AG09309 (cell line): Measurements from ENCODE around the gene IPO5.
"Not testable (repeated sequence)": the region's sequence is repeated elsewhere in the genome, so short reads cannot be mapped to it uniquely, and the experiment has no call there.

Experiments used
- DNase-seq: peaks from one replicate; pipeline ENCODE4 v3.0.0-alpha.2; 2010; ENCODE audit warnings: low read depth
- H3K4me3 ChIP-seq: 2 replicates; pipeline ENCODE4 v1.5.1; 2011; ENCODE audit warnings: mild to moderate bottlenecking, low read depth, low read length, moderate library complexity; ENCODE audit not compliant: control insufficient read depth
- CTCF ChIP-seq: IDR thresholded peaks from 2 replicates; pipeline ENCODE4 v1.5.1; 2011; ENCODE audit warnings: mild to moderate bottlenecking, low read depth, low read length, inconsistent platforms; ENCODE audit not compliant: insufficient read depth, control insufficient read depth; ENCODE audit errors: missing control alignments

Gene IPO5

DNA sequence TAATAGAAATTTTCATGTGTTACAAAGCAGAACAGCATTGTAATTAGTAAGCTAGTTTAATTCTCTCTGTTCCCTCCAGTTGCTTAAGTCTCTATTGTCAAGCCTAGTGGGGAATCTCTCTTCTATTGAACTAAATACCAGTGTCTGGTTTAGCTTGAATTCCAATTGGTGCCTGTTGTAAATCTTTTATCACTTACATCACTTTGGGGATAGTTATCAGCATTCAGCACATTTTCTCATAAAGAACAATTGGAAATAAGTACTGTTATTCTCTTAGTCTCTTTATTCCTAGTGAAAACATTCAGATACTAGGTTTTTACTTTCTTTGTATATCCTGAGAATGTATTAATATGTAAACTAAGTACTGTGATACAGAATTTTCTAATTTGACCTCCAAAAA, 25.2 kb downstream of the IPO5 start:
- peak overlapping the region; percentile 96; the same call in 1 of the 2 replicates for H3K4me3 ChIP-seq
- no peak for TF ChIP-seq CTCF

GRCh38 chr13:97979051-97979450, 25.6 kb downstream of the IPO5 start:
- no peak for DNase-seq
- TF ChIP-seq CTCF = no peak
- H3K4me3 ChIP-seq = no peak overlapping the region

More for the DNA sequence above, 25.2 kb downstream of the IPO5 start:
- no peak for DNase-seq

DNA sequence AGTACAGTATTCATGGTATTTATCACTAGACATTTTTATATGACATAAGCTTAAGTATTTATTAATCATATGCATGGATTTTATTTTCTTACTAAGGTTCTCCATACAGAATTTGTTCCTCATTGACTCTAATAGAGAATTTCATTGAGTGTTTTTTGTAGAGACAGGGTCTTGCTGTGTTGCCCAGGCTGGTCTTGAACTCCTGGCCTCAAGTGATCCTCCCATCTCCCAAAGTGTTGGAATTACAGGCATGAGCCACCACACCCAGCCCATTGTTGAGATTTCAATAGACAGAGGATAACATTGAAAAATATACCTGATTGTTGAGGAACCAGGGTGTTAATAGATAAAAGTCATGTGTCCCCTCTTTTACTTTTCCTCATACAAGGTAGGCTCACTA, 26.1 kb downstream of the IPO5 start:
- DNase-seq = no peak
- TF ChIP-seq CTCF = no peak
- H3K4me3 ChIP-seq = no peak overlapping the region

DNA sequence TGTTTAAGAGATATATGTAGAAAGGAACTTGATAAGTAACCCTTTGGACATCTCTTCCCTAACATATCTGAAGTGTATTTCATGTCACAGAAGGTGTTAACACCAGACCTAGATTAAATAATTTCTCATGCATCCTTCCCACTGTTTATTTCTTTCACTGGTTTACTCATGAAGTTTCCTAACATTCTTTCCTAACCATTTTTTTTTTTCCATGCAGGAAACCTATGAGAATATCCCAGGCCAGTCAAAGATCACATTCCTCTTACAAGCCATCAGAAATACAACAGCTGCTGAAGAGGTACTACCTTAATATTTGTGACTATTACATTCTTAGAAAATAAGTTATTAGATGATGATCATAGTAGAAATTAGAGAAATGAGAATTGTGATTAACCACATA, 28.8 kb downstream of the IPO5 start:
- DNase-seq = no peak
- no peak for TF ChIP-seq CTCF
- H3K4me3 ChIP-seq = no peak overlapping the region

- no peak for DNase-seq
- TF ChIP-seq CTCF = no peak
- no peak overlapping the region for H3K4me3 ChIP-seq
Observed at GRCh38 chr13:97986835-97987234, 33.4 kb downstream of the IPO5 start.

DNA sequence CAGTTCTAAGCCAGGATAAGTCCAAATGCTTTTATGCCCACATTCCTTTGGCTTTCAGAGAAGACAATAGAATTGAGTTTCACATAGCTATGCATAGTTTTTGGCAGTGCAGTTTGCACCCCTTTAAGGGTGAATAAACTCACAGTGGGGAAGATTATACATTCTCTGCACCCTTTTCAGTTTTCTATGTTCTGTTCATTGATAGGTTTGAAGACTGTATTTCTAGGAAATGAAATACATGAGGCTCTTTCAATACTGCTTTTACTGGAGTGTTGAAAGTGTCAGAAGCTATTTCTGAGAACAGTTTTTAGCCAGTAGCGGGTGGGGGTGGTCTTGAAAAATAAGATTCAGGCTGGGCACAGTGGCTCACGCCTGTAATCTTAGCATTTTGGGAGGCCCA, 46.2 kb downstream of the IPO5 start:
- no peak for TF ChIP-seq CTCF
- no peak for DNase-seq
- H3K4me3 ChIP-seq = no peak overlapping the region

DNA sequence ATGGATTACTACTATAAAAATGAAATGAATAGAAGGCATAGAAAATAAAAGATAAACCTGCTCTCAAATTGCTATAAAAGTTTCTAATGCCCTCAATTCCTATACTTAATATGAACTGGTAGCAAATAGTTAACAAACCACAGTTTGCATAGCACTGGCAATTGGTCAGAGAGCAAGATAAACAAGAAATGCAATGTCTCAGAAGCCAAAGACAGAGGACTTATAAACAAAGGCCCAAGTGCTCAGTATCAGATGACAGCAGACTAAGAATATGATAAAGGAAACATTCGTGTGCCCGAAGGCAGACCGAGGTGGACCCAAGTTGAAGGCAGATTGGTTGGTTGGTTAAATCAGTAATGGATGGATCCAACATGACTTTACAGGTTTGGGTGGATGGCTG, 50.6 kb downstream of the IPO5 start:
- H3K4me3 ChIP-seq = no peak overlapping the region
- DNase-seq = no peak
- no peak for TF ChIP-seq CTCF

- H3K4me3 ChIP-seq, DNase-seq: not testable (repeated sequence)
Observed at GRCh38 chr13:98004997-98005396, 51.5 kb downstream of the IPO5 start.
